OCI-LY3 (cell line): ENCODE measurements around the gene HUS1.

Experiments
- H2AFZ ChIP-seq: fragments of 200-600, 300-600 bp; shearing (Covaris generic); 2 replicates; pipeline ENCODE4 v1.6.0; 2014; ENCODE audit warnings: antibody characterized with exemption, low read depth, low read length
- H3K27ac ChIP-seq: fragments of 200-600, 300-600 bp; sonication (generic); 2 replicates; pipeline ENCODE4 v1.5.1; 2014; ENCODE audit warnings: mild to moderate bottlenecking, low read length, moderate library complexity, mixed read lengths
- H3K27me3 ChIP-seq: fragments of 200-600, 300-600 bp; sonication (generic); 2 replicates; pipeline ENCODE4 v1.6.1; 2014; ENCODE audit warnings: low read depth, low read length, mixed read lengths
- H3K36me3 ChIP-seq: fragments of 200-600, 300-600 bp; sonication (generic); replicated peaks from 2 replicates; pipeline ENCODE3; 2014; ENCODE audit warnings: low read depth, low read length, mixed read lengths
- H3K4me1 ChIP-seq: fragments of 300-600, 200-600 bp; sonication (generic); 2 replicates; pipeline ENCODE4 v1.6.1; 2014; ENCODE audit warnings: low read length, mixed read lengths
- H3K4me2 ChIP-seq: fragments of 200-600, 300-600 bp; sonication (generic); 2 replicates; pipeline ENCODE4 v1.6.1; 2014; ENCODE audit warnings: low read length, mixed read lengths
- H3K4me3 ChIP-seq: fragments of 300-600, 200-600 bp; sonication (generic); 2 replicates; pipeline ENCODE4 v1.5.1; 2014; ENCODE audit warnings: antibody characterized with exemption, mild to moderate bottlenecking, low read length, moderate library complexity
- H3K79me2 ChIP-seq: fragments of 300-600, 200-600 bp; shearing (Covaris generic); 2 replicates; pipeline ENCODE4 v1.6.1; 2014; ENCODE audit warnings: mild to moderate bottlenecking, low read length, mixed read lengths
- H3K9ac ChIP-seq: fragments of 300-600, 200-600 bp; shearing (Covaris generic); 2 replicates; pipeline ENCODE4 v1.6.0; 2014; ENCODE audit warnings: mild to moderate bottlenecking, low read length, moderate library complexity
- H3K9me3 ChIP-seq: fragments of 200-600, 300-600 bp; shearing (Covaris generic); 2 replicates; pipeline ENCODE4 v1.6.1; 2014; ENCODE audit warnings: low read length, mixed read lengths; ENCODE audit not compliant: insufficient read depth
- H4K20me1 ChIP-seq: fragments of 200-600, 300-600 bp; sonication (generic); 2 replicates; pipeline ENCODE4 v1.6.1; 2016; ENCODE audit warnings: low read length, mixed read lengths; ENCODE audit not compliant: insufficient read depth
- CTCF ChIP-seq: fragments of 200-600, 300-600 bp; sonication (generic); IDR thresholded peaks from 2 replicates; pipeline ENCODE4 v1.5.1; 2014; ENCODE audit warnings: antibody characterized with exemption, low read length, low read depth
- EZH2phosphoT487 ChIP-seq: fragments of 200-600 bp; shearing (Covaris generic); IDR thresholded peaks from 2 replicates; pipeline ENCODE4 v1.6.1; 2018; ENCODE audit warnings: antibody characterized with exemption, mixed run types, low read depth

Gene HUS1

GRCh38 chr7:47999413-47999812 lies 20.0 kb upstream of the HUS1 start:
- H3K27ac ChIP-seq: no peak overlapping the region
- TF ChIP-seq CTCF (no peak), EZH2phosphoT487 (no peak)
- H3K9ac ChIP-seq: no peak overlapping the region
- H3K4me1 ChIP-seq: peaks cover 4% of the 10 kb centered on the region
- H3K27me3 ChIP-seq: peaks cover 8% of the 10 kb centered on the region; the same call in 1 of the 2 replicates
- no peak overlapping the region for H3K4me3 ChIP-seq
- no peaks in the 10 kb centered on the region for H3K36me3 ChIP-seq
- no peaks in the 10 kb centered on the region for H4K20me1 ChIP-seq
- no peaks in the 10 kb centered on the region for H3K9me3 ChIP-seq
- no peak overlapping the region for H2AFZ ChIP-seq
- no peaks in the 10 kb centered on the region for H3K79me2 ChIP-seq
- no peak overlapping the region for H3K4me2 ChIP-seq

GRCh38 chr7:47992446-47992845 lies 13.0 kb upstream of the HUS1 start:
- TF ChIP-seq CTCF: no peak
- TF ChIP-seq EZH2phosphoT487: no peak
- no peaks in the 10 kb centered on the region for H3K9me3 ChIP-seq
- no peaks in the 10 kb centered on the region for H4K20me1 ChIP-seq
- H3K9ac ChIP-seq: no peak overlapping the region
- peaks cover 5% of the 10 kb centered on the region; the same call in 1 of the 2 replicates for H3K4me1 ChIP-seq
- peak overlapping the region; percentile 74 for H3K4me3 ChIP-seq
- H3K36me3 ChIP-seq: no peaks in the 10 kb centered on the region
- H3K27me3 ChIP-seq: peaks cover 5% of the 10 kb centered on the region; the same call in 1 of the 2 replicates
- H3K27ac ChIP-seq: no peak overlapping the region
- H2AFZ ChIP-seq: no peak overlapping the region
- H3K79me2 ChIP-seq: no peaks in the 10 kb centered on the region
- H3K4me2 ChIP-seq: peak overlapping the region; percentile 67

- peak overlapping the region; percentile 36; the same call in 1 of the 2 replicates for H3K9ac ChIP-seq
- TF ChIP-seq EZH2phosphoT487: no peak
- peak; percentile 70 for TF ChIP-seq CTCF
- H3K4me1 ChIP-seq: peaks cover 5% of the 10 kb centered on the region; the same call in 1 of the 2 replicates
- H3K9me3 ChIP-seq: no peaks in the 10 kb centered on the region
- no peaks in the 10 kb centered on the region for H3K36me3 ChIP-seq
- H3K4me2 ChIP-seq: peak overlapping the region; percentile 67
- peak overlapping the region; percentile 87 for H2AFZ ChIP-seq
- peaks cover 5% of the 10 kb centered on the region; the same call in 1 of the 2 replicates for H3K27me3 ChIP-seq
- H4K20me1 ChIP-seq: no peaks in the 10 kb centered on the region
- H3K79me2 ChIP-seq: no peaks in the 10 kb centered on the region
- H3K4me3 ChIP-seq: peak overlapping the region; percentile 74
- no peak overlapping the region for H3K27ac ChIP-seq
Measured at GRCh38 chr7:47991741-47992311, 12.4 kb upstream of the HUS1 start.

GRCh38 chr7:47991270-47991669 lies 11.9 kb upstream of the HUS1 start:
- H3K27me3 ChIP-seq: peaks cover 5% of the 10 kb centered on the region; the same call in 1 of the 2 replicates
- H3K36me3 ChIP-seq: no peaks in the 10 kb centered on the region
- TF ChIP-seq EZH2phosphoT487: no peak
- TF ChIP-seq CTCF: no peak
- H3K4me1 ChIP-seq: peaks cover 5% of the 10 kb centered on the region; the same call in 1 of the 2 replicates
- H3K4me3 ChIP-seq: peak overlapping the region; percentile 74
- no peaks in the 10 kb centered on the region for H4K20me1 ChIP-seq
- peak overlapping the region; percentile 36; the same call in 1 of the 2 replicates for H3K9ac ChIP-seq
- H2AFZ ChIP-seq: peak overlapping the region; percentile 54
- H3K9me3 ChIP-seq: no peaks in the 10 kb centered on the region
- H3K79me2 ChIP-seq: no peaks in the 10 kb centered on the region
- no peak overlapping the region for H3K27ac ChIP-seq
- H3K4me2 ChIP-seq: peak overlapping the region; percentile 67
